Loucy (cell line): ENCODE results near the gene SCN3B.

Source experiments
- CTCF ChIP-seq: fragments of 200-600 bp; sonication (generic); conservative IDR thresholded peaks from 2 replicates; pipeline ENCODE4 v1.5.1; 2014; ENCODE audit warnings: mild to moderate bottlenecking, antibody characterized with exemption, low read length
- EZH2phosphoT487 ChIP-seq: fragments of 200-600 bp; IDR thresholded peaks from 2 replicates; pipeline ENCODE4 v1.6.1; 2018; ENCODE audit warnings: antibody characterized with exemption, mild to moderate bottlenecking, moderate library complexity, borderline replicate concordance

GRCh38 chr11:123694551-123694950, 40.1 kb upstream of the SCN3B start:
- no peak for TF ChIP-seq CTCF
- no peak for TF ChIP-seq EZH2phosphoT487
